ENCODE data around the gene PSTK. TPM values are rescaled to one million over a fixed set of nuclear protein-coding genes. Genes with fewer than 3 reads are reported as not detected.

PSTK gene
- polyA plus RNA-seq, 1 donor (not counting 4 experiments of a cell fraction or from before 2014, with no cell fraction given) = 5.6 TPM

DNA sequence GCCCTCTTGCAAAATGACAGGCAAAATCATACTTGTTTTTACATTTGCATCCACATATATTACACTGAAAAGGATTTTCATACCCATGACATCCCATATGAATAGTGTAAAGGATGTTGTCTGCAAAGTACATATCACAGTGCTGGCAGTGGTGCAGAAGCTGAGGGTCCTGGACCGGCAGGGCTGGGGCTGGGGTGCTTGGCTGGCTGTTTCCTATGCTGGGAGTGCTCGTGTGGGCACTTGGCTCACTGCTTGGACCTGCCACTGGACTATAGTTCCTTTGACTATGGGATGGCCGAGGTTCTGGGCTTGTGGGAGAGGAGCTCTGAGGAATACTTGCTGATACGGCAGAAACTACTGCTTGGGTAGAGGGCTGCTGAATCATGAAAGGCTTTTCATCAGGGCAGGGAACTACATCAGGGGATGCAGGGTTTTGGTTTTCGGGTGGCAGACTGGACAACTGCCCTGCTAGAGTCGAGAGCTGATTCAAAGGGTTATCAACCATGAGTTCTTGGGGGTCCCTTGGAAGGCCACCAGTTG lies 13.7 kb downstream of the PSTK start:
- H3K4me2 ChIP-seq (ENCODE audit: control insufficient read depth, extremely low read depth, insufficient read depth, low read depth, low read length) = no peak overlapping the region
- peaks cover under 1% of the 10 kb centered on the region for H3K79me2 ChIP-seq (ENCODE audit: control insufficient read depth, insufficient read depth, low read length)
- no peaks in the 10 kb centered on the region for H3K27me3 ChIP-seq (ENCODE audit: control insufficient read depth, extremely low read depth, insufficient read depth, low read length)
- no peak overlapping the region for H3K4me3 ChIP-seq (ENCODE audit: control insufficient read depth in 2 of 3, extremely low read depth in 1 of 3, insufficient read depth in 2 of 3, low read depth in 1 of 3, low read length in 3 of 3)
- no peaks in the 10 kb centered on the region for H3K9me1 ChIP-seq (ENCODE audit: control insufficient read depth, extremely low read depth, insufficient read depth, low read length)
- H3K9me3 ChIP-seq (ENCODE audit: control insufficient read depth, low read depth, low read length) = no peaks in the 10 kb centered on the region
- no peak for FAIRE-seq
- H3K4me1 ChIP-seq (ENCODE audit: control insufficient read depth, extremely low read depth, insufficient read depth, low read length) = no peaks in the 10 kb centered on the region
- TF ChIP-seq, protein P1, sequence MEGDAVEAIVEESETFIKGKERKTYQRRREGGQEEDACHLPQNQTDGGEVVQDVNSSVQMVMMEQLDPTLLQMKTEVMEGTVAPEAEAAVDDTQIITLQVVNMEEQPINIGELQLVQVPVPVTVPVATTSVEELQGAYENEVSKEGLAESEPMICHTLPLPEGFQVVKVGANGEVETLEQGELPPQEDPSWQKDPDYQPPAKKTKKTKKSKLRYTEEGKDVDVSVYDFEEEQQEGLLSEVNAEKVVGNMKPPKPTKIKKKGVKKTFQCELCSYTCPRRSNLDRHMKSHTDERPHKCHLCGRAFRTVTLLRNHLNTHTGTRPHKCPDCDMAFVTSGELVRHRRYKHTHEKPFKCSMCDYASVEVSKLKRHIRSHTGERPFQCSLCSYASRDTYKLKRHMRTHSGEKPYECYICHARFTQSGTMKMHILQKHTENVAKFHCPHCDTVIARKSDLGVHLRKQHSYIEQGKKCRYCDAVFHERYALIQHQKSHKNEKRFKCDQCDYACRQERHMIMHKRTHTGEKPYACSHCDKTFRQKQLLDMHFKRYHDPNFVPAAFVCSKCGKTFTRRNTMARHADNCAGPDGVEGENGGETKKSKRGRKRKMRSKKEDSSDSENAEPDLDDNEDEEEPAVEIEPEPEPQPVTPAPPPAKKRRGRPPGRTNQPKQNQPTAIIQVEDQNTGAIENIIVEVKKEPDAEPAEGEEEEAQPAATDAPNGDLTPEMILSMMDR (optimal IDR thresholded peaks at IDR 0.05 in 1 of 3, IDR thresholded peaks at IDR 0.05 in 1 of 3, conservative IDR thresholded peaks at IDR 0.05 in 1 of 3; ENCODE audit: extremely low read depth in 1 of 3, insufficient read depth in 2 of 3, low read length in 3 of 3) = no peak
- no peak for TF ChIP-seq EZH2 (IDR thresholded peaks at IDR 0.05; ENCODE audit: low read length)
- H2AFZ ChIP-seq (ENCODE audit: control insufficient read depth, low read length) = no peak overlapping the region
- no peak for DNase-seq (ENCODE audit: low read depth, low spot score)
- dilution Hi-C loops (cut with MboI; ENCODE audit: extremely low pct_ligation_motif_present, low sequenced_read_pairs) = no loop called here
- H4K20me1 ChIP-seq (ENCODE audit: control insufficient read depth, extremely low read depth, insufficient read depth, low read length) = no peaks in the 10 kb centered on the region
- H3K36me3 ChIP-seq (ENCODE audit: control insufficient read depth in 2 of 2, extremely low read depth in 1 of 2, insufficient read depth in 2 of 2, low read length in 2 of 2) = peaks cover 8 to 16% of the 10 kb centered on the region in 2 experiments
- H3K9ac ChIP-seq (ENCODE audit: control insufficient read depth, extremely low read depth, insufficient read depth, low read length) = no peak overlapping the region
- H3K27ac ChIP-seq (ENCODE audit: control insufficient read depth, insufficient read depth, low read length) = no peak overlapping the region

DNA sequence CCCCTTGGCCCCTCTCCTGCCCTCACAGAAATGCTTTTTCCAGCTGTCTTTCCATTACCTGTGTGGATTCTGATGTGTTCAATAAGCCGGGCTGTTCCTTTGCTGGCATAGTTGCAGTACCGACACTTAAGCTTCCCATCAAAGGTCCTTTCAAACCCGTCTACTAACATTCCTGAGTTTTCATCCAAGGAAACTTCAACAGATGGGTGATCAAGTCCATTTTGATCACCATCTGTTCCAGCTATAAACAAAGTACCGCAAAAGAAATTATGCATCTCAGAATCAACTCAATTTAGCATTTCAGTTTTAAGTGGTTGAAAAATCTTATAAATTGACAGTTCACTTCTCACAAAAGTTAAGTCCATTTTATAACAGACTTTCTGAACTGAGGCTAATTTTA lies 15.7 kb downstream of the PSTK start:
- no peaks in the 10 kb centered on the region for H3K9me3 ChIP-seq (ENCODE audit: control insufficient read depth, low read depth, low read length)
- FAIRE-seq = no peak

More for the DNA sequence above, 15.7 kb downstream of the PSTK start:
- Histone ChIP-seq H3K36me3 (ENCODE audit: control insufficient read depth in 2 of 2, extremely low read depth in 1 of 2, insufficient read depth in 2 of 2, low read length in 2 of 2) (peaks cover 8 to 16% of the 10 kb centered on the region in 2 experiments), H3K79me2 (ENCODE audit: control insufficient read depth, insufficient read depth, low read length) (peaks cover 8% of the 10 kb centered on the region), H3K4me3 (ENCODE audit: control insufficient read depth in 2 of 3, extremely low read depth in 1 of 3, insufficient read depth in 2 of 3, low read depth in 1 of 3, low read length in 3 of 3) (no peak overlapping the region), H3K27me3 (ENCODE audit: control insufficient read depth, extremely low read depth, insufficient read depth, low read length) (no peaks in the 10 kb centered on the region), H3K4me2 (ENCODE audit: control insufficient read depth, extremely low read depth, insufficient read depth, low read depth, low read length) (no peak overlapping the region), H3K4me1 (ENCODE audit: control insufficient read depth, extremely low read depth, insufficient read depth, low read length) (no peaks in the 10 kb centered on the region), H4K20me1 (ENCODE audit: control insufficient read depth, extremely low read depth, insufficient read depth, low read length) (no peaks in the 10 kb centered on the region), H3K27ac (ENCODE audit: control insufficient read depth, insufficient read depth, low read length) (no peak overlapping the region), H3K9me1 (ENCODE audit: control insufficient read depth, extremely low read depth, insufficient read depth, low read length) (no peaks in the 10 kb centered on the region), H3K9ac (ENCODE audit: control insufficient read depth, extremely low read depth, insufficient read depth, low read length) (no peak overlapping the region), H2AFZ (ENCODE audit: control insufficient read depth, low read length) (no peak overlapping the region)
- TF ChIP-seq, protein P1 (optimal IDR thresholded peaks at IDR 0.05 in 1 of 3, IDR thresholded peaks at IDR 0.05 in 1 of 3, conservative IDR thresholded peaks at IDR 0.05 in 1 of 3; ENCODE audit: extremely low read depth in 1 of 3, insufficient read depth in 2 of 3, low read length in 3 of 3) = no peak
- no peak for TF ChIP-seq EZH2 (IDR thresholded peaks at IDR 0.05; ENCODE audit: low read length)
- DNase-seq (ENCODE audit: low read depth, low spot score) = no peak
- dilution Hi-C loops (cut with MboI; ENCODE audit: extremely low pct_ligation_motif_present, low sequenced_read_pairs) = no loop called here

All from keratinocyte (primary cell).